GM23248 (cell line): ENCODE data around the gene MPPE1. TPM values are rescaled to one million over a fixed set of nuclear protein-coding genes. Genes with fewer than 3 reads are reported as not detected.
"Not testable (repeated sequence)": the region's sequence is repeated elsewhere in the genome, so short reads cannot be mapped to it uniquely, and the experiment has no call there.

Experiments
- DNase-seq: peaks from one replicate; pipeline ENCODE4 v3.0.0-alpha.2; 2015
- H2AFZ ChIP-seq: fragments of 200-600 bp; sonication (generic); 2 replicates; pipeline ENCODE4 v1.6.1; 2016; ENCODE audit warnings: antibody characterized with exemption
- H3F3A ChIP-seq: fragments of 200-600 bp; sonication (generic); 2 replicates; pipeline ENCODE4 v1.6.1; 2016; ENCODE audit warnings: mild to moderate bottlenecking, antibody characterized with exemption, mixed run types; ENCODE audit not compliant: insufficient read depth
- H3K27ac ChIP-seq: fragments of 200-600 bp; sonication (generic); 2 replicates; pipeline ENCODE4 v1.5.1; 2016; ENCODE audit warnings: mild to moderate bottlenecking
- H3K27me3 ChIP-seq: fragments of 200-600 bp; sonication (generic); replicated peaks from 2 replicates; pipeline ENCODE4 v1.6.1; 2016; ENCODE audit warnings: mild to moderate bottlenecking; ENCODE audit not compliant: insufficient read depth
- H3K36me3 ChIP-seq: fragments of 200-600 bp; sonication (generic); 2 replicates; pipeline ENCODE4 v1.6.1; 2016; ENCODE audit warnings: low read depth, mild to moderate bottlenecking
- H3K4me1 ChIP-seq: fragments of 200-600 bp; sonication (generic); 2 replicates; pipeline ENCODE4 v1.6.1; 2016; ENCODE audit warnings: mild to moderate bottlenecking; ENCODE audit not compliant: insufficient read depth
- H3K4me2 ChIP-seq: fragments of 200-600 bp; sonication (generic); one replicate; pipeline ENCODE4 v1.6.1; 2016; ENCODE audit warnings: mild to moderate bottlenecking; ENCODE audit not compliant: unreplicated experiment
- H3K4me3 ChIP-seq: fragments of 200-600 bp; sonication (generic); 2 replicates; pipeline ENCODE4 v1.5.1; 2016; ENCODE audit warnings: mild to moderate bottlenecking
- H3K79me2 ChIP-seq: fragments of 200-600 bp; sonication (generic); 2 replicates; pipeline ENCODE4 v1.6.1; 2016; ENCODE audit warnings: mild to moderate bottlenecking; ENCODE audit not compliant: insufficient read depth
- H3K9ac ChIP-seq: fragments of 200-600 bp; sonication (generic); 2 replicates; pipeline ENCODE4 v1.6.1; 2016; ENCODE audit warnings: mild to moderate bottlenecking
- H3K9me2 ChIP-seq: fragments of 200-600 bp; sonication (generic); 2 replicates; pipeline ENCODE4 v1.6.1; 2016; ENCODE audit warnings: mixed run types, mild to moderate bottlenecking, moderate library complexity; ENCODE audit not compliant: insufficient read depth
- H3K9me3 ChIP-seq: fragments of 200-600 bp; sonication (generic); one replicate; pipeline ENCODE4 v1.6.1; 2017; ENCODE audit warnings: low read depth
- H4K20me1 ChIP-seq: fragments of 200-600 bp; sonication (generic); 2 replicates; pipeline ENCODE4 v1.6.0; 2016; ENCODE audit not compliant: insufficient read depth
- EZH2 ChIP-seq: fragments of 200-600 bp; sonication (generic); IDR thresholded peaks from 2 replicates; pipeline ENCODE4 v1.6.1; 2018; ENCODE audit warnings: antibody characterized with exemption, mild to moderate bottlenecking; ENCODE audit not compliant: insufficient read depth, poor library complexity, severe bottlenecking
- EZH2phosphoT487 ChIP-seq: fragments of 200-600 bp; sonication (generic); IDR thresholded peaks from 2 replicates; pipeline ENCODE4 v1.6.1; 2018; ENCODE audit warnings: antibody characterized with exemption, moderate library complexity, mild to moderate bottlenecking, low read depth; ENCODE audit not compliant: insufficient read depth
- WGBS, 2 experiments: methylation state at CpG; one replicate each; pipeline ENCODE4 v1.1.6; 2015 to 2017; ENCODE audit warnings: low lambda C conversion rate in 2 of 2, low coverage in 1 of 2; ENCODE audit errors: missing lambda C conversion rate in 2 of 2; 5-methylcytosine and 5-hydroxymethylcytosine counted together
- in situ Hi-C: fragments of 300-500 bp; cut with MboI; formaldehyde crosslinking; loops from 2 replicates; pipeline ENCODE4 v1.15.0; 2020
- polyA plus RNA-seq: library from polyadenylated mRNA; unstranded; fragments of >200 nt; fragmentation: Nextera tagmentation; extraction: Ambion mirVana; gene quantifications from 2 replicates; pipeline ENCODE4 v1.2.1, GENCODE V29; 2016
- total RNA-seq: library from RNA; depleted of rRNA; stranded (reverse); fragments of >200 nt; shearing (Covaris generic); gene quantifications from 2 replicates; pipeline ENCODE4 v1.2.3, GENCODE V29; 2014

MPPE1 gene
- total and polyA plus RNA-seq, 2 experiments from 2014 or later: 25.6 to 39.7 TPM

DNA sequence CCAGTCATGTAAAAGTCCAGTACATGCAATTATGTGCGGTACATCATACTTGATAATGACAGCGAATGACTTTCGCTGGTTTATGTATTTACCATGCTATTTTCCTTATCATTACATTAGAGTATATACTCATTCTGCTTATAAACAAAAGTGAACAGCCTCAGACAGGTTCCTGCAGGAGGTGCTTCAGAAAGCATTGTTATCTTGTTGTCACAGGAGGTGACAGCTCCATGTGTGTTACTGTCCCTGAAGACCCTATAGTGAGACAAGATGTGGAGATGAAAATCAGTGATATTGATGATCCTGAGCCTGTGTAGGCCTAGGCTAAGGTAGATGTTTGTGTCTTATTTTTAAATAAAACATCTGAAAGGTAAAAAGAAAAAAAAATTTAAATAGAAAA, 15.3 kb upstream of the MPPE1 start:
- no peaks in the 10 kb centered on the region for H3K9me2 ChIP-seq
- H3F3A ChIP-seq: no peaks in the 10 kb centered on the region
- DNase-seq: no peak
- H3K9ac ChIP-seq: no peak overlapping the region
- no peaks in the 10 kb centered on the region for H3K4me1 ChIP-seq
- H2AFZ ChIP-seq: no peak overlapping the region
- no peak overlapping the region for H3K4me2 ChIP-seq
- in situ Hi-C loops: no loop called here
- no peaks in the 10 kb centered on the region for H3K79me2 ChIP-seq
- no peaks in the 10 kb centered on the region for H3K9me3 ChIP-seq
- no peaks in the 10 kb centered on the region for H3K36me3 ChIP-seq
- 94 to 96% methylated on average over 3 of the region's 3 CpGs for WGBS, 2 experiments
- no peak overlapping the region for H3K27ac ChIP-seq
- H3K4me3 ChIP-seq: no peak overlapping the region
- no peaks in the 10 kb centered on the region for H3K27me3 ChIP-seq
- H4K20me1 ChIP-seq: no peaks in the 10 kb centered on the region
- TF ChIP-seq EZH2: no peak
- TF ChIP-seq EZH2phosphoT487: no peak

- H3F3A ChIP-seq, H3K79me2 ChIP-seq, H3K27me3 ChIP-seq, H3K9me3 ChIP-seq, H3K4me3 ChIP-seq, H3K9me2 ChIP-seq, H3K36me3 ChIP-seq, H2AFZ ChIP-seq, H4K20me1 ChIP-seq, H3K4me2 ChIP-seq, H3K9ac ChIP-seq, DNase-seq, H3K4me1 ChIP-seq, in situ Hi-C loops, H3K27ac ChIP-seq: not testable (repeated sequence)
- 63 to 72% methylated on average over 4 to 5 of the region's 5 CpGs for WGBS, 2 experiments
These were observed 11.4 kb upstream of the MPPE1 start for GRCh38 chr18:11919522-11919921.

DNA sequence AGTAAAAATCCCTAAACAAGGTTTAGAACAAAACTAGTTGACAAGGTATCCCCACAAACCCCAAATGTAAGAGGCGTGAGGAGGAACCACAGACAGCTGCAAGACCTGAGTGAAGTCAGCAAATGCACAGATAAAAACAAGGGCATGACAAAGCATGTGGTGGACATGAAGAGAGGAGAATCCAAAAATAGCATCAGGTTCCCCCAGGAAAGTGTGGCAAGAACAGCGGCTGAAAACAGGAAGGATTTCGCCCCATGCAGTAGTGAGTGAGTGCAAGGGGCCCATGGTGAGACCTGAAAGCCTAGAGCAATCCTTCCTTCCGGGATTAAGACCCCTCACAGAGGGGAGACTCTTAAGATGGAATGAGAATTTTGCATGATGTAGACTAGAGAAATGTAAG, 8.8 kb upstream of the MPPE1 start:
- H3K27ac ChIP-seq, H3K9me2 ChIP-seq, H3K4me3 ChIP-seq, H3K9ac ChIP-seq, DNase-seq, H3K9me3 ChIP-seq, in situ Hi-C loops, H3K36me3 ChIP-seq, H2AFZ ChIP-seq, H3K4me2 ChIP-seq, H3K79me2 ChIP-seq, H3F3A ChIP-seq, H4K20me1 ChIP-seq, H3K4me1 ChIP-seq, H3K27me3 ChIP-seq: not testable (repeated sequence)
- 75 to 78% methylated on average over 4 of the region's 4 CpGs for WGBS, 2 experiments

DNA sequence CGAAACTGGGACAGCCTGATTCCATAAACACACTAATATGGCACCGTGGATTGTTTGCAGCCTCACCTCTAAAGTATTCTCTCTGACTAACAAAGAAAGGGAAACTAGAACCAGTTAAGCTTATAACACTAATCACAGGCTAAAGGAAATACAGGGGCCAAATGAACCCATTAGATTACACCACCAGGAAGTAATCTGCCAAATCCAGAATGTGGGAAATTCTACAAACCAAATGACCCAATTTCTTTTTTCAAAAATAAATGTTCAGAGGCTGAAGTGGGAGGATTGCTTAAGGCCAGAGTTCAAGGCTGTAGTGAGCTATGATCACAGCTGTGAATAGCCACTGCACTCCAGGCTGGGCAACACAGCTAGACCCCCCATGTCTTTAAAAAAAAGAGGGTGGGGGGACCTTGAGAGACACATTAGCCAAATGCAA, 1.5 kb upstream of the MPPE1 start:
- Histone ChIP-seq H3K27ac (peak overlapping the region; percentile 97), H3K27me3 (no peaks in the 10 kb centered on the region), H3K9me2 (no peaks in the 10 kb centered on the region), H3K36me3 (no peaks in the 10 kb centered on the region; the same call in 1 of the 2 replicates), H3K9me3 (no peaks in the 10 kb centered on the region), H4K20me1 (no peaks in the 10 kb centered on the region), H3F3A (peaks cover 10% of the 10 kb centered on the region; the same call in 1 of the 2 replicates), H3K4me2 (peak overlapping the region; percentile 83), H3K79me2 (peaks cover 13% of the 10 kb centered on the region; the same call in 1 of the 2 replicates), H3K4me1 (peaks cover 17% of the 10 kb centered on the region), H3K9ac (peak overlapping the region; percentile 98), H2AFZ (peak overlapping the region; percentile 89), H3K4me3 (peak overlapping the region; percentile 86)
- in situ Hi-C loops: no loop called here
- DNase-seq: peak; percentile 81
- 12 to 19% methylated on average over 2 of the region's 2 CpGs for WGBS, 2 experiments
- TF ChIP-seq EZH2phosphoT487 (no peak), EZH2 (no peak)

GRCh38 chr18:11909061-11909455, 941 bp upstream of the MPPE1 start:
- TF ChIP-seq EZH2 (no peak), EZH2phosphoT487 (no peak)
- Histone ChIP-seq H3K9me3 (no peaks in the 10 kb centered on the region), H2AFZ (peak overlapping the region; percentile 89), H3K9me2 (no peaks in the 10 kb centered on the region), H3K4me2 (peak overlapping the region; percentile 83), H3F3A (peaks cover 10% of the 10 kb centered on the region; the same call in 1 of the 2 replicates), H3K4me3 (peak overlapping the region; percentile 86), H3K27me3 (no peaks in the 10 kb centered on the region), H3K36me3 (no peaks in the 10 kb centered on the region; the same call in 1 of the 2 replicates), H3K27ac (peak overlapping the region; percentile 97), H3K79me2 (peaks cover 13% of the 10 kb centered on the region; the same call in 1 of the 2 replicates), H3K9ac (peak overlapping the region; percentile 98), H4K20me1 (no peaks in the 10 kb centered on the region), H3K4me1 (peaks cover 17% of the 10 kb centered on the region)
- DNase-seq: no peak
- WGBS, 2 experiments: 6 to 7% methylated on average over 12 to 13 of the region's 13 CpGs
- in situ Hi-C loops: no loop called here
